H1 (cell line): ENCODE results near the gene S100A14. TPM values are rescaled to one million over a fixed set of nuclear protein-coding genes. Genes with fewer than 3 reads are reported as not detected.

Source experiments
- CTCF ChIA-PET: fragments of 300-600 bp; sonication (Branson Sonifier 250); formaldehyde crosslinking; loops from one replicate; lab custom pipeline; 2021; ENCODE audit not compliant: partially characterized antibody; lab: Charles Lee
- POLR2A ChIA-PET: fragments of 300-600 bp; sonication (Branson Sonifier 250); formaldehyde crosslinking; loops from one replicate; lab custom pipeline; 2021; ENCODE audit warnings: inconsistent platforms; ENCODE audit not compliant: partially characterized antibody; lab: Charles Lee
- DNase-seq, 2 experiments: peaks; one replicate each; pipeline versions ENCODE4 v3.0.0 to v3.0.0-alpha.2; 2010 to 2022; ENCODE audit warnings: low spot score in 2 of 2, low read depth in 1 of 2, mixed read lengths in 1 of 2
- FAIRE-seq: peaks from 2 replicates; lab custom pipeline; 2011; peaks lifted over from hg19 to GRCh38; lab: Jason Lieb, UNC
- H2AFZ ChIP-seq: 2 replicates; pipeline ENCODE4 v1.8.1; 2012; ENCODE audit warnings: low read length, inconsistent platforms
- H2AK5ac ChIP-seq: 2 replicates; pipeline ENCODE4 v1.6.1; 2013; ENCODE audit warnings: low read depth, low read length
- H2BK120ac ChIP-seq: replicated peaks from 2 replicates; pipeline ENCODE3; 2013; ENCODE audit warnings: low read depth, low read length, inconsistent platforms
- H2BK12ac ChIP-seq: 2 replicates; pipeline ENCODE4 v1.6.1; 2013; ENCODE audit warnings: low read depth, low read length
- H2BK15ac ChIP-seq: 2 replicates; pipeline ENCODE4 v1.6.1; 2013; ENCODE audit warnings: low read length
- H2BK20ac ChIP-seq: 2 replicates; pipeline ENCODE4 v1.6.1; 2013; ENCODE audit warnings: low read length
- H2BK5ac ChIP-seq: 2 replicates; pipeline ENCODE4 v1.6.1; 2013; ENCODE audit warnings: low read depth, low read length
- H3K14ac ChIP-seq: 2 replicates; pipeline ENCODE4 v1.6.1; 2013; ENCODE audit warnings: inconsistent platforms; ENCODE audit not compliant: insufficient read length
- H3K18ac ChIP-seq: 2 replicates; pipeline ENCODE4 v1.6.1; 2013; ENCODE audit warnings: low read length; ENCODE audit errors: extremely low read depth
- H3K23ac ChIP-seq: 2 replicates; pipeline ENCODE4 v1.6.1; 2013; ENCODE audit warnings: inconsistent platforms; ENCODE audit not compliant: insufficient read length
- H3K23me2 ChIP-seq: 2 replicates; pipeline ENCODE4 v1.6.1; 2013; ENCODE audit warnings: low read depth, low read length
- H3K27ac ChIP-seq: 2 replicates; pipeline ENCODE4 v1.6.1; 2011; ENCODE audit warnings: low read depth, low read length, inconsistent platforms
- H3K27me3 ChIP-seq, 4 experiments: replicated peaks in 1 of 4; 1 replicate in 1 of 4; 2 replicates in 3 of 4; pipeline versions ENCODE4 v1.6.1 to v1.8.1; 2011 to 2013; ENCODE audit warnings: low read length in 3 of 4, mild to moderate bottlenecking in 3 of 4, inconsistent platforms in 2 of 4, mixed read lengths in 2 of 4, moderate library complexity in 1 of 4; ENCODE audit not compliant: control insufficient read depth in 3 of 4, insufficient read depth in 3 of 4; ENCODE audit errors: extremely low read depth in 1 of 4
- H3K36me3 ChIP-seq, 4 experiments: 2 replicates each; pipeline versions ENCODE4 v1.6.1 to v1.8.1; 2011 to 2013; ENCODE audit warnings: mild to moderate bottlenecking in 4 of 4, low read length in 3 of 4, moderate library complexity in 2 of 4, control low read depth in 1 of 4, inconsistent platforms in 1 of 4; ENCODE audit not compliant: insufficient read depth in 4 of 4, control insufficient read depth in 2 of 4
- H3K4ac ChIP-seq: replicated peaks from 2 replicates; pipeline ENCODE3; 2013; ENCODE audit warnings: low read length, low read depth, mixed read lengths, inconsistent platforms; ENCODE audit not compliant: insufficient read length
- H3K4me1 ChIP-seq, 4 experiments: replicated peaks in 1 of 4; 1 replicate in 1 of 4; 2 replicates in 3 of 4; pipeline versions ENCODE4 v1.6.1 to v1.8.1; 2011 to 2013; ENCODE audit warnings: low read length in 3 of 4, inconsistent platforms in 2 of 4, mixed read lengths in 1 of 4; ENCODE audit not compliant: insufficient read depth in 4 of 4, control insufficient read depth in 3 of 4
- H3K4me2 ChIP-seq, 2 experiments: 2 replicates each; pipeline versions ENCODE4 v1.6.1 to v1.8.1; 2011 to 2013; ENCODE audit warnings: low read depth in 2 of 2, low read length in 2 of 2, control low read depth in 1 of 2, inconsistent platforms in 1 of 2, mild to moderate bottlenecking in 1 of 2; ENCODE audit not compliant: insufficient read depth in 1 of 2
- H3K4me3 ChIP-seq, 4 experiments: fragments of 200-600, 300-600 bp in 1 of 4; sonication (generic), shearing (Covaris generic), sonication (Bioruptor Twin) in 1 of 4; 2 replicates each; pipeline versions ENCODE4 v1.5.1 to v1.8.1; 2011 to 2016; ENCODE audit warnings: low read length in 4 of 4, low read depth in 3 of 4, control low read depth in 2 of 4, inconsistent platforms in 2 of 4, mild to moderate bottlenecking in 2 of 4, mixed read lengths in 1 of 4, moderate library complexity in 1 of 4; ENCODE audit not compliant: insufficient read depth in 2 of 4; ENCODE audit errors: extremely low read depth in 1 of 4
- H3K56ac ChIP-seq: replicated peaks from 2 replicates; pipeline ENCODE3; 2013; ENCODE audit warnings: low read depth, mild to moderate bottlenecking, mixed read lengths, low read length, inconsistent platforms; ENCODE audit not compliant: insufficient read length
- H3K79me1 ChIP-seq: 2 replicates; pipeline ENCODE4 v1.6.1; 2013; ENCODE audit warnings: low read depth, low read length, control low read depth
- H3K79me2 ChIP-seq, 2 experiments: 2 replicates each; pipeline versions ENCODE4 v1.6.1 to v1.8.1; 2012 to 2013; ENCODE audit warnings: low read length in 2 of 2, mild to moderate bottlenecking in 2 of 2, inconsistent platforms in 1 of 2; ENCODE audit not compliant: insufficient read depth in 2 of 2, control insufficient read depth in 1 of 2
- H3K9ac ChIP-seq, 4 experiments: replicated peaks in 1 of 4; 1 replicate in 1 of 4; 2 replicates in 3 of 4; pipeline versions ENCODE4 v1.6.1 to v1.8.1; 2011 to 2013; ENCODE audit warnings: low read depth in 3 of 4, low read length in 3 of 4, control low read depth in 2 of 4, mild to moderate bottlenecking in 2 of 4, moderate library complexity in 2 of 4, inconsistent platforms in 1 of 4; ENCODE audit errors: extremely low read depth in 1 of 4
- H3K9me3 ChIP-seq, 2 experiments: 2 replicates each; pipeline versions ENCODE4 v1.6.1 to v1.8.1; 2012 to 2013; ENCODE audit warnings: mild to moderate bottlenecking in 2 of 2, moderate library complexity in 2 of 2, control low read depth in 1 of 2, inconsistent platforms in 1 of 2, low read depth in 1 of 2, low read length in 1 of 2, mixed read lengths in 1 of 2; ENCODE audit not compliant: insufficient read depth in 2 of 2
- H4K20me1 ChIP-seq, 2 experiments: replicated peaks in 1 of 2; 2 replicates each; pipeline versions ENCODE3 to v1.8.1; 2011 to 2013; ENCODE audit warnings: inconsistent platforms in 2 of 2, low read length in 2 of 2, mild to moderate bottlenecking in 1 of 2; ENCODE audit not compliant: insufficient read depth in 2 of 2, control insufficient read depth in 1 of 2
- H4K5ac ChIP-seq: 2 replicates; pipeline ENCODE4 v1.6.1; 2013; ENCODE audit warnings: low read length, low read depth, mixed read lengths, inconsistent platforms; ENCODE audit not compliant: insufficient read length
- H4K8ac ChIP-seq: 2 replicates; pipeline ENCODE4 v1.8.0; 2013; ENCODE audit warnings: mild to moderate bottlenecking, moderate library complexity, low read length, inconsistent platforms; ENCODE audit not compliant: insufficient read depth; ENCODE audit errors: extremely low read depth
- H4K91ac ChIP-seq: replicated peaks from 2 replicates; pipeline ENCODE3; 2013; ENCODE audit warnings: low read length, mixed read lengths, inconsistent platforms; ENCODE audit not compliant: insufficient read length
- CTBP2 ChIP-seq: IDR thresholded peaks from 2 replicates; pipeline ENCODE4 v1.7.0; 2011; ENCODE audit warnings: borderline replicate concordance, mild to moderate bottlenecking, moderate library complexity, mixed read lengths, low read length; ENCODE audit not compliant: insufficient read depth, insufficient read length
- POU5F1 ChIP-seq: IDR thresholded peaks from 2 replicates; pipeline ENCODE4 v1.6.1; 2011; ENCODE audit warnings: low read depth, mild to moderate bottlenecking, low read length, moderate library complexity
- WGBS, 2 experiments: shearing (Covaris generic) in 1 of 2; methylation state at CpG; one replicate each; pipeline versions ENCODE4 v1.1.6 to v1.1.7; 2013 to 2015; ENCODE audit warnings: low lambda C conversion rate in 2 of 2, mixed read lengths in 2 of 2, inconsistent platforms in 1 of 2, low coverage in 1 of 2, missing lambda C conversion rate in 1 of 2; ENCODE audit not compliant: insufficient replicate concordance in 2 of 2, insufficient coverage in 1 of 2, insufficient read length in 1 of 2; ENCODE audit errors: extremely low coverage in 1 of 2, missing lambda C conversion rate in 1 of 2; 5-methylcytosine and 5-hydroxymethylcytosine counted together
- polyA plus RNA-seq, 7 experiments: library from polyadenylated mRNA; depleted of rRNA in 3 of 7; stranded (reverse) in 5 of 7; unstranded in 2 of 7; fragments of >200 nt in 5 of 7; fragments of 200-250 nt in 2 of 7; gene quantifications; 1 replicate in 5 of 7; 2 replicates in 1 of 7; 4 replicates in 1 of 7; pipeline versions ENCODE4 v1.2.1 to v1.2.3, GENCODE V29; 2011 to 2013; ENCODE audit warnings: missing spikeins in 2 of 7, mixed read lengths in 2 of 7
- total RNA-seq: library from RNA; stranded (reverse); fragmentation: NEBNext Ultra II Directional; extraction: Animal tissue kit (Norgen Biotek cat#: 25700); gene quantifications from 2 replicates; pipeline ENCODE4 v1.2.1, GENCODE V29; 2021

S100A14 gene
- total and polyA plus RNA-seq, 2 of the 8 experiments (the other 6 are each of a cell fraction or from before 2014, with no cell fraction given) = 1.4 to 5.3 TPM

DNA sequence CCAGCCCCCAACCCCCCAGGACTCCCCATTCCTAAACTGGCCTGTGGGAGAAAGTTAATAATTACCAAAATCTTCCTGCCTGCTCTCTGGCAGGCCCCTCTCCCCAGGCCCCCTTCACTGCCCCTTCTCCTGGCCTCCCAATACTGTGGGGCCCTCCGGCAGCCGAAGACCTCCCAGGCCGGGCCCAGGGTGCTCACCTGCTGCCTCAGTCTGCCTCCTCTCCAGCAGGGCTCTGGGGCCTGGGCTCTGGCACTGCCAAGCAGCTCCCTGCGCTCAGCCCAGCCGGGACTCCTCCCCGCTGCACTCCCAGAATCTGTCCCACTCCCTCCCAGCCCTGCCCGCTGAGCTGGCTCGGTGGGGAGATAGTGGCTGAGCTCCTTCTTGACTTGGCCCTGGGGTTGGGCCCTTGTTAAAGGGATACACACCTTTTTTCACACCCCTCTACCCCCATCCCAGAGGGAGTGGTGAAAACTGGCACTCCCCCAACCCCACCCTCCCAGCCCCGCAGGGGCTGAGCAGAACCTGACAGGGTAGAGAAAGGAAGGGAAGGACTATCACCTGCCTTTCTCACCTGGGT, 3.3 kb downstream of the S100A14 start, which contains the start of gene S100A16:
Gene S100A16 (minus strand): TSS at position 383 of the 577 bp plus-strand sequence. CDS start 4,986 bp downstream, outside the sequence.
- Histone ChIP-seq H3K23ac (no peak within 1 kb of the TSS), H3K4me2 (peak within 1 kb of the TSS; percentile 59 to 77), H2BK120ac (no peak within 1 kb of the TSS), H3K56ac (no peak within 1 kb of the TSS), H3K9me3 (no peaks in the 10 kb centered on the region), H4K8ac (peak within 1 kb of the TSS; percentile 75; the same call in 1 of the 2 replicates), H3K9ac (no peak within 1 kb of the TSS), H3K79me2 (no peaks in the 10 kb centered on the region), H3K4me3 (peak within 1 kb of the TSS in 2 of 4 experiments; percentile 10 to 51; a peak in 6 of 8 replicates), H3K36me3 (no peaks in the 10 kb centered on the region), H2BK20ac (peak within 1 kb of the TSS; percentile 48; the same call in 1 of the 2 replicates), H3K79me1 (no peaks in the 10 kb centered on the region), H3K4me1 (peaks cover 0 to 35% (median 25%) of the 10 kb centered on the region in 4 experiments; a peak in 6 of 7 replicates), H3K4ac (no peak within 1 kb of the TSS), H4K5ac (no peak within 1 kb of the TSS), H2BK12ac (peak within 1 kb of the TSS; percentile 84; the same call in 1 of the 2 replicates), H3K27ac (no peak within 1 kb of the TSS), H2BK5ac (peak within 1 kb of the TSS; percentile 79; the same call in 1 of the 2 replicates), H3K23me2 (peaks cover 3% of the 10 kb centered on the region), H2AFZ (peak within 1 kb of the TSS; percentile 49; the same call in 1 of the 2 replicates), H4K20me1 (no peaks in the 10 kb centered on the region), H3K18ac (peak within 1 kb of the TSS; percentile 75), H3K27me3 (no peaks in the 10 kb centered on the region; a peak in 1 of 7 replicates), H4K91ac (peak within 1 kb of the TSS; percentile 64), H3K14ac (no peak within 1 kb of the TSS), H2AK5ac (no peak within 1 kb of the TSS), H2BK15ac (peak within 1 kb of the TSS; percentile 96; the same call in 1 of the 2 replicates)
- 20% methylated on average over 7 of the region's 9 CpGs; no CpG with 5 or more reads in 1 of the 2 experiments for WGBS, 2 experiments
- peak in 1 of 2 experiments; percentile 75 for DNase-seq
- ChIA-PET CTCF (interaction anchor here (1.4 to 15.9 kb wide), 8 partner anchors 10 to 102 kb away, joined by 4 to 224 read pairs (median 50); partner anchors contain the start of genes S100A1, S100A13 and S100A6), POLR2A (interaction anchor here (1.0 to 15.3 kb wide), 11 partner anchors 14 to 378 kb away, joined by 3 to 261 read pairs (median 4); partner anchors contain the start of genes CHTOP, RPS27, S100A1 and S100A13)
- peak; percentile 85 for TF ChIP-seq CTBP2
- no peak for TF ChIP-seq POU5F1
- FAIRE-seq = no peak
